MG63 (cell line): Measurements from ENCODE around the gene RFTN1. TPM values are rescaled to one million over a fixed set of nuclear protein-coding genes. Genes with fewer than 3 reads are reported as not detected.

ENCODE experiments used
- DNase-seq: peaks from one replicate; pipeline ENCODE4 v3.0.0-alpha.2; 2020
- H3K27me3 ChIP-seq: fragments of 250-450 bp; sonication (Bioruptor Pico); 2 replicates; pipeline ENCODE4 v1.5.1; 2020; ENCODE audit warnings: mild to moderate bottlenecking, moderate library complexity
- H3K36me3 ChIP-seq: fragments of 250-450 bp; sonication (Bioruptor Pico); 2 replicates; pipeline ENCODE4 v1.5.1; 2020; ENCODE audit warnings: mild to moderate bottlenecking, moderate library complexity
- H3K4me3 ChIP-seq: fragments of 250-450 bp; sonication (Bioruptor Pico); 2 replicates; pipeline ENCODE4 v1.5.1; 2020; ENCODE audit warnings: mild to moderate bottlenecking, moderate library complexity
- H3K9me3 ChIP-seq: fragments of 250-450 bp; sonication (Bioruptor Pico); 2 replicates; pipeline ENCODE4 v1.5.1; 2020; ENCODE audit warnings: mild to moderate bottlenecking, moderate library complexity
- total RNA-seq: library from RNA; depleted of rRNA; stranded (reverse); fragments of >200 nt; shearing (Covaris generic); gene quantifications from 2 replicates; pipeline ENCODE4 v1.2.3, GENCODE V29; 2014; ENCODE audit warnings: low replicate concordance

RFTN1 gene
- total RNA-seq, 1 experiment from 2014 or later = 44.1 TPM

GRCh38 chr3:16425398-16426028 is 88.0 kb downstream of the RFTN1 start:
- H3K27me3 ChIP-seq = no peaks in the 10 kb centered on the region
- H3K9me3 ChIP-seq = no peaks in the 10 kb centered on the region
- no peak overlapping the region for H3K4me3 ChIP-seq
- no peaks in the 10 kb centered on the region for H3K36me3 ChIP-seq
- no peak for DNase-seq

GRCh38 chr3:16423947-16424673 is 89.4 kb downstream of the RFTN1 start:
- no peaks in the 10 kb centered on the region for H3K27me3 ChIP-seq
- no peak overlapping the region for H3K4me3 ChIP-seq
- H3K36me3 ChIP-seq = no peaks in the 10 kb centered on the region
- no peak for DNase-seq
- H3K9me3 ChIP-seq = no peaks in the 10 kb centered on the region

- Histone ChIP-seq H3K36me3 (no peaks in the 10 kb centered on the region), H3K9me3 (no peaks in the 10 kb centered on the region), H3K27me3 (no peaks in the 10 kb centered on the region), H3K4me3 (no peak overlapping the region)
- DNase-seq = no peak
These were observed 90.2 kb downstream of the RFTN1 start for GRCh38 chr3:16423298-16423697.

- Histone ChIP-seq H3K4me3 (no peak overlapping the region), H3K9me3 (no peaks in the 10 kb centered on the region), H3K27me3 (no peaks in the 10 kb centered on the region), H3K36me3 (no peaks in the 10 kb centered on the region)
- DNase-seq = no peak
These were observed 93.8 kb downstream of the RFTN1 start for GRCh38 chr3:16419640-16420241.

- Histone ChIP-seq H3K4me3 (no peak overlapping the region), H3K9me3 (no peaks in the 10 kb centered on the region), H3K27me3 (no peaks in the 10 kb centered on the region), H3K36me3 (no peaks in the 10 kb centered on the region)
- no peak for DNase-seq
These were observed 95.4 kb downstream of the RFTN1 start for GRCh38 chr3:16417945-16418739.

- Histone ChIP-seq H3K9me3 (no peaks in the 10 kb centered on the region), H3K36me3 (no peaks in the 10 kb centered on the region), H3K27me3 (no peaks in the 10 kb centered on the region), H3K4me3 (no peak overlapping the region)
- no peak for DNase-seq
These were observed 97.5 kb downstream of the RFTN1 start for GRCh38 chr3:16415911-16416476.

- no peak for DNase-seq
- Histone ChIP-seq H3K27me3 (no peaks in the 10 kb centered on the region), H3K36me3 (no peaks in the 10 kb centered on the region), H3K4me3 (no peak overlapping the region), H3K9me3 (no peaks in the 10 kb centered on the region)
These were observed 100.2 kb downstream of the RFTN1 start for GRCh38 chr3:16413321-16413720.

- Histone ChIP-seq H3K27me3 (no peaks in the 10 kb centered on the region), H3K4me3 (no peak overlapping the region), H3K9me3 (no peaks in the 10 kb centered on the region), H3K36me3 (no peaks in the 10 kb centered on the region)
- DNase-seq = no peak
These were observed 101.2 kb downstream of the RFTN1 start for GRCh38 chr3:16412192-16412800.

- no peaks in the 10 kb centered on the region for H3K9me3 ChIP-seq
- no peak for DNase-seq
- H3K27me3 ChIP-seq = no peaks in the 10 kb centered on the region
- no peaks in the 10 kb centered on the region for H3K36me3 ChIP-seq
- H3K4me3 ChIP-seq = no peak overlapping the region
These were observed 102.1 kb downstream of the RFTN1 start for GRCh38 chr3:16411441-16411840.

- H3K36me3 ChIP-seq = no peaks in the 10 kb centered on the region
- no peak for DNase-seq
- H3K4me3 ChIP-seq = no peak overlapping the region
- no peaks in the 10 kb centered on the region for H3K27me3 ChIP-seq
- H3K9me3 ChIP-seq = no peaks in the 10 kb centered on the region
These were observed 102.8 kb downstream of the RFTN1 start for GRCh38 chr3:16410659-16411058.

- no peaks in the 10 kb centered on the region for H3K9me3 ChIP-seq
- no peaks in the 10 kb centered on the region for H3K36me3 ChIP-seq
- H3K27me3 ChIP-seq = no peaks in the 10 kb centered on the region
- H3K4me3 ChIP-seq = no peak overlapping the region
- DNase-seq = no peak
These were observed 104.5 kb downstream of the RFTN1 start for GRCh38 chr3:16409032-16409431.

GRCh38 chr3:16407366-16407765 is 106.1 kb downstream of the RFTN1 start:
- Histone ChIP-seq H3K4me3 (no peak overlapping the region), H3K9me3 (no peaks in the 10 kb centered on the region)

GRCh38 chr3:16406579-16406978 is 106.9 kb downstream of the RFTN1 start:
- Histone ChIP-seq H3K27me3 (no peaks in the 10 kb centered on the region), H3K9me3 (no peaks in the 10 kb centered on the region), H3K36me3 (no peaks in the 10 kb centered on the region), H3K4me3 (no peak overlapping the region)
- DNase-seq = no peak

More at GRCh38 chr3:16407366-16407765, 106.1 kb downstream of the RFTN1 start:
- Histone ChIP-seq H3K27me3 (no peaks in the 10 kb centered on the region), H3K36me3 (no peaks in the 10 kb centered on the region)
- no peak for DNase-seq

- no peak overlapping the region for H3K4me3 ChIP-seq
- no peaks in the 10 kb centered on the region for H3K27me3 ChIP-seq
- H3K9me3 ChIP-seq = no peaks in the 10 kb centered on the region
- H3K36me3 ChIP-seq = no peaks in the 10 kb centered on the region
- no peak for DNase-seq
These were observed 107.3 kb downstream of the RFTN1 start for GRCh38 chr3:16406166-16406565.

- no peaks in the 10 kb centered on the region for H3K9me3 ChIP-seq
- no peak for DNase-seq
These were observed 109.1 kb downstream of the RFTN1 start for GRCh38 chr3:16404349-16404895.

GRCh38 chr3:16402451-16402850 is 111.0 kb downstream of the RFTN1 start:
- no peaks in the 10 kb centered on the region for H3K36me3 ChIP-seq
- H3K4me3 ChIP-seq = no peak overlapping the region
- H3K9me3 ChIP-seq = no peaks in the 10 kb centered on the region
- no peaks in the 10 kb centered on the region for H3K27me3 ChIP-seq
- DNase-seq = no peak

More at GRCh38 chr3:16404349-16404895, 109.1 kb downstream of the RFTN1 start:
- Histone ChIP-seq H3K36me3 (no peaks in the 10 kb centered on the region), H3K4me3 (no peak overlapping the region), H3K27me3 (no peaks in the 10 kb centered on the region)
